PC-9 (cell line): ENCODE measurements around the gene IL15.
"Not testable (repeated sequence)": the region's sequence is repeated elsewhere in the genome, so short reads cannot be mapped to it uniquely, and the experiment has no call there.

ENCODE experiments used
- CTCF ChIP-seq: fragments of 200-600 bp; sonication (generic); conservative IDR thresholded peaks from 2 replicates; pipeline ENCODE4 v1.6.1; 2017; ENCODE audit warnings: mixed run types, antibody characterized with exemption, mild to moderate bottlenecking, moderate library complexity
- EZH2 ChIP-seq: fragments of 200-600 bp; sonication (generic); IDR thresholded peaks from 2 replicates; pipeline ENCODE4 v1.8.0; 2017; ENCODE audit warnings: antibody characterized with exemption, low read depth

GRCh38 chr4:141691247-141691646 is 54.9 kb downstream of the IL15 start:
- not testable (repeated sequence) for TF ChIP-seq CTCF, EZH2
